ENCODE results near the gene CTNND2.

Gene CTNND2

GRCh38 chr5:11510889-11511288, 393.4 kb downstream of the CTNND2 start:
- FAIRE-seq, result no peak

DNA sequence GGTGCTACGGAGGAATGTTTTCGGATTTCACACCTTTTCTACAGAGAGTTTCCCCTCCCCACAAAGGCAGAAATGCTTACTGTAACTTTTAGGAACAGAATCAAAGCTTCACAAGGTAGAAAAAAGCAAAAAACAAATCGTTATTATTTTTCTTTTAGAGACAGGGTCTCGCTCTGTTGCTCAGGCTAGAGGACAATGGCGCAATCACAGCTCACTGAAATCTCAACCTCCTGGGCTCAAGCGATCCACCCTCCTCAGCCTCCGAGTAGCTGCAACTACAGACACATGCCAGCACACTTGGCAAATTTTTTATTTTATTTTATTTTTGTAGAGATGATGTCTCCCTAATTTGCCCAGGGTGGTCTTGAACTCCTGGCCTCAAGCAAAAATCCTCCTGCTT, 394.5 kb downstream of the CTNND2 start:
- no peak for FAIRE-seq

DNA sequence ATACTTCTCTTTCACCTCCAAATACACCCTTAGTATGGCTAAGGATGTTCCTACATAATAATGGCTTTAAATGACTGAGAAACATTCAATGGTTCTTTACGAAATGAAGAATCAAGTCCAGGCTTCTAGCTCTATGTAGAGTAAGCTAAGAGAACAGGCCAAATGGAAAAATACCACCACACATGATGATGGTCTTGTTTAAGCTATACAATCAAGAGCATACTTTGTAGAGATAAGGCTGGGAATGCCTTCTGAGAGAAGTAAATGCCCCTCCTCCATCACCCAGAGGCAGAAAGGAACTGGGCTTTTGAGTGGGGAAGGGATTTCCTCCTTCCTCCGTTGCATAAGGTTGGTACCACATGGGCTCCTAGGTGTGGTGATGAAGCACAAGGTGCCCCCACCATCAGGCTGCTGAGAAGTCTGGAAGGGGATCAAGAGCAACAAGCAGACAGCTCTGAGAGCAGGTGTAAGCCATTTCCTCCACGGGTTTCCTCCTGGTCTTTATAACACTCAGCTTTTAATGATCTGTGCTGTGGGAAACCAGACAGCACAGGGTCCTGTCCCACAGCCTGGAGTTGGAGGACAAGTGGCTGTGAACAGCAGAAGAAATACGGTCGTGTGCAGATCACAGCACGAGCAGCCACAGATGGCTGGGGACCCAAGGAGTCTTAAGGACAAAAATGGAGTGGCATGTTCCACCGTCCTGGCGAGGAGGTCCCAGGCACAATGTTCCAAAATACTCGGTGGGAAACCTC, 396.9 kb downstream of the CTNND2 start:
- FAIRE-seq, result no peak

- FAIRE-seq, result no peak
Observed at GRCh38 chr5:11504886-11505193, 399.4 kb downstream of the CTNND2 start.

- FAIRE-seq, result no peak
Observed at GRCh38 chr5:11504065-11504885, 400.0 kb downstream of the CTNND2 start.

GRCh38 chr5:11502783-11503182, 401.5 kb downstream of the CTNND2 start:
- no peak for FAIRE-seq

GRCh38 chr5:11497651-11498050, 406.6 kb downstream of the CTNND2 start:
- FAIRE-seq, result no peak

- no peak for FAIRE-seq
Observed at GRCh38 chr5:11496137-11496719, 408.0 kb downstream of the CTNND2 start.

- peak; percentile 58 for FAIRE-seq
Observed at GRCh38 chr5:11494340-11494739, 409.9 kb downstream of the CTNND2 start.

- FAIRE-seq, result no peak
Observed at GRCh38 chr5:11491404-11492075, 412.7 kb downstream of the CTNND2 start.

GRCh38 chr5:11483630-11484029, 420.6 kb downstream of the CTNND2 start:
- FAIRE-seq, result no peak

DNA sequence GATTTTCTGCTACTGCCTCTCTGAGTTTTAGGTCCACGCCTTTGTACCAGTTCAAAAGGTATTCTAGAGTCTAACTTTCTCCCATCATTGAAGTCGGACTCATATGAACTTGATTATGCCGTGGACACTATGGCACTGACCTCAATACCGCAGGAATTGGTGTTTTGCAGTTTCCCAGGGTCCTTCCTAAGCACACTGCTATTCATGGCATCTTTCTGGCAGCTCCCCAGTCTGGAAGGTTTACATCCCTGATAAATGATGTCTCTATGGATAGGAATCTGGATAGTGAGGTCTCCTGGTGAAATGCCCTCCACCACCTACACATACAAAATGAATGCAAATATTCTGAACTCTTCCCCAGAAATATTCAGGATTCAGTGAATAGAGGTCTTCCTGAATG, 422.2 kb downstream of the CTNND2 start:
- no peak for FAIRE-seq

DNA sequence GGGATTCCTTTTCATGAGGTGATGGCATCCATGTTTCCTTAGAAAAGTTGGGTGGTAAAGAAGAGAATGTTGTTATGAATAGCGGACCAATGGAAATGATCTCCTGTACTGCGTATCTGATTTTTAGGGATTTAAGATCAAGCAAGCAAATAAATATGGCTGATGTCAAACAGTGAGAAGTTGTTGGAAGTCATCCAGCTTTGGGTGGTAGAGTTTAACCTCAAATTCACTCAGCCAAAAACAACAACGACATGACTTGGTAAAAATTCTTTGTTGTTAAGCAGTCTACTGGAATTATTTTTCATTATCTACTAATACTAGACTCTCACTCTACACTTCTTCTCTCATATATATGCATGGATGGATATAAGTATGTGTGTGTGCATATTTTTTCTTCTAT, 426.5 kb downstream of the CTNND2 start:
- no peak for FAIRE-seq

GRCh38 chr5:11476866-11477265, 427.4 kb downstream of the CTNND2 start:
- no peak for FAIRE-seq

DNA sequence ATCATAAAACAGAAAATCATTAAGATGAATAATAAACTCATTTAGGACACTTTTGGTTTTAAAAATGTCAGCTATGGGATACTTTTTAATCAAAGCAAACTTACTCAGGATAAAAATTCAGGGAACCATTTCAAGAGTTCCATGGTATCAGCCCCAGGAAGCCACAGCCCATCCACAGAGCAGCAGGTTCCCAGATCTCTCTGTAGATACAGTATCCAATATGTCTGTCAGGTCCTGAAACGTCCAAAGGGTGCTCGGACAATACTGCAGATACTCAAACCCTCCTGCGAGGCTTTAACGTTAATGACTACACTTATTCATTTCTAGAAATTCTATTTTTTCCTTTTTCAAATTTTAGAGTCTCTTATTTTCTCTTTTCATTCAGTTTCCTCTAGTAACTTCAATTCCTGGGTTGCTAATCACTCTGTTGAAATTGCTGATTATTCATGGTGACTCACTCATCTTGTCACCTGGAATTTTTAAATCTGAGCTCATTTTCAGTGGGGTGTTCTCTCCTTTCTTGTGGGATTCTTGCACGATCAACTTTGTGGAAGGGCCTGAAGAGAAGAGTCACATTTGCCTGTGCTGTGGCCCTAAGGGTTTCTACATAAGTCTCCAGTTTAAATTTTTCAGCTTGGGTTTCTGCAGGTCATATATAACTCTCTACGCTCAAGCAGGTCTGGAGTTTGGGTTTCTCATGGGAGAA, 435.8 kb downstream of the CTNND2 start:
- FAIRE-seq, result no peak

GRCh38 chr5:11467588-11467987, 436.7 kb downstream of the CTNND2 start:
- FAIRE-seq, result no peak

DNA sequence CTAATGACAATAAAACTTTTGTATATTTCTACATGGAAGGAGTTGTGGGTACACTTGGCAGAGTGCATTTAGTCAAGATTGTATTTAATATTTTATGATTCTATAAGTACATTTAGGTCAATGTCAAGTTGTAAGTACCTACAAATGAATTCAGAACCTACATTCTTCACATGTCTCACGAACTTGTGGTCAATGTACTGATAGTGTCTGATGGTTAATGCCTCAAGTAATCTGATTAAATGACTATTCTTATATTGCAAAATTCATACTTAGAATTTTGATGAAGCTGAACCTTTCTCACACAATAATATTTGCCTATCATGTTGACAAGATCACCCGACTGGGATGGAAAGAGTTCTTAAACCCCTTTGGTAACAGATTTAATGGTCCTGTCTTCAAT, 444.5 kb downstream of the CTNND2 start:
- no peak for FAIRE-seq

DNA sequence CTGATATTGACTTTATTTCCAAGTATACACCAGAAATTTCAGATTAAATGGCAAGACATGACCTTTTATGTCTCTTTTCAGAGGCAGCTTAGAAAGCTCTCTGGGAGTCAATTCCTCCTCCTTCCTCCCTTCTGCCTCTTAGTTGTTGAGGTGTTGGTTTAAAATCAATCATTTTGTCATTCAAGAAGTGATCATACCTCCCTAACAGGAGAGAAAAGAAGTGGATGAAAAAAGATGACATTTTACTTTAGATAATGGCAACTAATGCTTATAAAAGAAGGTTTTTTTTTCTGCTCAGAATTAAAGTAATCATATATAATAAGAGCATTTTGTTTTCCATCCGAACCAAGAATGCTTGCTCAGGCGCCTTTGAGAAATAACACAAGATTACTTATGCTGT, 448.7 kb downstream of the CTNND2 start:
- no peak for FAIRE-seq

- FAIRE-seq, result no peak
Observed at GRCh38 chr5:11452852-11453251, 451.4 kb downstream of the CTNND2 start.

DNA sequence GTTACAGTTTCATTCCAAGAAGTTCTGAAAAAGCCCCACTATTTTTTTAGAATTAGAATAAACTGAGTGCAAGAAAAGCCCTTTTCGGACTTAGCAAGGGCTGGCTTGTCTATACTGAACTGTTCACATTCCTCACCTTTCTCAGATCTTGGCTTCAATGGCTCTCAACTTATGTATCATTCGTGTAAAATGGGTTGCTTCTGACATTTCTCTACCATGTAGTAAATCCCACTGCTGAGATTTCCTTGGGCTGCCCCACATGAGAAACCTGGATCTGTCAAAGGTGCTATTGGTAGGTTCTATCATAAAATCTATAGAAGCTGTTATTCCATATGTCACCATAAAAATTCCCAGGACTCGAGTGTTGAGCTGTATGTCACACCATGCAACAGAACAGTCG, 454.3 kb downstream of the CTNND2 start:
- no peak for FAIRE-seq

- no peak for FAIRE-seq
Observed at GRCh38 chr5:11449217-11449616, 455.0 kb downstream of the CTNND2 start.

DNA sequence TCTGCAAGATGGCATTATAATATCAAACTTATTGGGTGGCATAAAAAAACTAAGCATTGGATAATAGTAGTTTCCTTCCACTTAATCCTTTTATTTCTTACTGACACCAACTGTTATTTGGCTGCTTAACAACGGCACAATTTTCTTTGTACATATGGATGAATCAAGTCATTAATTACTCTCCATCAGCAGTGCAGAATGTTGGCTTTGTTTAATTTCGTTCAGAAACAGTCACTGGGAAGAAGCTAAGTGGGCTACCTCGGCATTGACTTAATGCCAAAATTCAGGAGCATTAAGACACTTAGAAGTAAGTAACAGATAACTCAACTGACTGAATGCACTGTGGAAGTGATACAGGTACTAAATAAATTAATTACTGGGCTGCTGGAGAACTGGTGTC, 460.4 kb downstream of the CTNND2 start:
- no peak for FAIRE-seq

GRCh38 chr5:11432116-11432515, 472.1 kb downstream of the CTNND2 start:
- no peak for FAIRE-seq
